ENCODE measurements around the gene FBXL7. TPM values are rescaled to one million over a fixed set of nuclear protein-coding genes. Genes with fewer than 3 reads are reported as not detected.

Gene FBXL7
- total RNA-seq, 4 donors from 2014 or later = 2.1 to 25.6 (median 6.5) TPM

- DNase-seq = no peak
- Histone ChIP-seq H3K9me3 (no peaks in the 10 kb centered on the region), H3K4me1 (no peaks in the 10 kb centered on the region), H3K27ac (no peak overlapping the region), H3K4me3 (no peak overlapping the region), H3K36me3 (no peaks in the 10 kb centered on the region), H3K27me3 (no peaks in the 10 kb centered on the region)
- TF ChIP-seq, protein P1, sequence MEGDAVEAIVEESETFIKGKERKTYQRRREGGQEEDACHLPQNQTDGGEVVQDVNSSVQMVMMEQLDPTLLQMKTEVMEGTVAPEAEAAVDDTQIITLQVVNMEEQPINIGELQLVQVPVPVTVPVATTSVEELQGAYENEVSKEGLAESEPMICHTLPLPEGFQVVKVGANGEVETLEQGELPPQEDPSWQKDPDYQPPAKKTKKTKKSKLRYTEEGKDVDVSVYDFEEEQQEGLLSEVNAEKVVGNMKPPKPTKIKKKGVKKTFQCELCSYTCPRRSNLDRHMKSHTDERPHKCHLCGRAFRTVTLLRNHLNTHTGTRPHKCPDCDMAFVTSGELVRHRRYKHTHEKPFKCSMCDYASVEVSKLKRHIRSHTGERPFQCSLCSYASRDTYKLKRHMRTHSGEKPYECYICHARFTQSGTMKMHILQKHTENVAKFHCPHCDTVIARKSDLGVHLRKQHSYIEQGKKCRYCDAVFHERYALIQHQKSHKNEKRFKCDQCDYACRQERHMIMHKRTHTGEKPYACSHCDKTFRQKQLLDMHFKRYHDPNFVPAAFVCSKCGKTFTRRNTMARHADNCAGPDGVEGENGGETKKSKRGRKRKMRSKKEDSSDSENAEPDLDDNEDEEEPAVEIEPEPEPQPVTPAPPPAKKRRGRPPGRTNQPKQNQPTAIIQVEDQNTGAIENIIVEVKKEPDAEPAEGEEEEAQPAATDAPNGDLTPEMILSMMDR (IDR thresholded peaks at IDR 0.05) = no peak
- no peak for TF ChIP-seq POLR2A (IDR thresholded peaks at IDR 0.05)
Measured at GRCh38 chr5:15683332-15683731, 183.4 kb downstream of the FBXL7 start.

- no peak for DNase-seq
- H3K4me3 ChIP-seq = no peak overlapping the region
- TF ChIP-seq, protein P1 (IDR thresholded peaks at IDR 0.05) = no peak
- H3K4me1 ChIP-seq = no peaks in the 10 kb centered on the region
- no peaks in the 10 kb centered on the region for H3K27me3 ChIP-seq
- H3K36me3 ChIP-seq = no peaks in the 10 kb centered on the region
- H3K9me3 ChIP-seq = no peaks in the 10 kb centered on the region
- H3K27ac ChIP-seq = no peak overlapping the region
Measured at GRCh38 chr5:15687401-15687800, 187.4 kb downstream of the FBXL7 start.

DNA sequence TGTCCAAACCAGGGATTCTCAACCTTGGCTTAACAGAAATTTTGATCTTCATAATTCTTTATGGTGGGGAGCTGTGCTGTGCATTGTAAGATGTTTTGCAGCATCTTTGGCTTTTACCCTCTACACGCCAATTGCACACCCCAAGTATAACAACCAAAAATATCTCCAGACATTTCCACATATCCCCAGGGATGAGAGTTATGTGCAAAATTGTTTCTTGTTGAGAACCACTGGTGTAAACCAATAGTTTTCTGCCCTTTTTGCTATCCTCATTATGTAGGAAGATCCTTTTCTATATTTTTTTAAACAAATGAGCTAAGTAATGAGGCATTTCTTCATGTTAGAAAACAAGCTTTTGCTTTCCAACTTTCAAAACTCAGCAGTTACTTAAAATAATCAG is 189.9 kb downstream of the FBXL7 start:
- DNase-seq = no peak
- no peaks in the 10 kb centered on the region for H3K9me3 ChIP-seq
- no peak overlapping the region for H3K27ac ChIP-seq
- H3K27me3 ChIP-seq = no peaks in the 10 kb centered on the region
- H3K4me3 ChIP-seq = no peak overlapping the region
- TF ChIP-seq POLR2A (IDR thresholded peaks at IDR 0.05) = no peak
- TF ChIP-seq, protein P1 (IDR thresholded peaks at IDR 0.05) = no peak
- H3K4me1 ChIP-seq = no peaks in the 10 kb centered on the region
- H3K36me3 ChIP-seq = no peaks in the 10 kb centered on the region

GRCh38 chr5:15690611-15691010 is 190.6 kb downstream of the FBXL7 start:
- H3K27ac ChIP-seq = no peak overlapping the region
- no peaks in the 10 kb centered on the region for H3K9me3 ChIP-seq
- no peaks in the 10 kb centered on the region for H3K36me3 ChIP-seq
- TF ChIP-seq POLR2A (IDR thresholded peaks at IDR 0.05) = no peak
- TF ChIP-seq, protein P1 (IDR thresholded peaks at IDR 0.05) = no peak
- no peaks in the 10 kb centered on the region for H3K4me1 ChIP-seq
- no peak for DNase-seq
- no peak overlapping the region for H3K4me3 ChIP-seq
- no peaks in the 10 kb centered on the region for H3K27me3 ChIP-seq

DNA sequence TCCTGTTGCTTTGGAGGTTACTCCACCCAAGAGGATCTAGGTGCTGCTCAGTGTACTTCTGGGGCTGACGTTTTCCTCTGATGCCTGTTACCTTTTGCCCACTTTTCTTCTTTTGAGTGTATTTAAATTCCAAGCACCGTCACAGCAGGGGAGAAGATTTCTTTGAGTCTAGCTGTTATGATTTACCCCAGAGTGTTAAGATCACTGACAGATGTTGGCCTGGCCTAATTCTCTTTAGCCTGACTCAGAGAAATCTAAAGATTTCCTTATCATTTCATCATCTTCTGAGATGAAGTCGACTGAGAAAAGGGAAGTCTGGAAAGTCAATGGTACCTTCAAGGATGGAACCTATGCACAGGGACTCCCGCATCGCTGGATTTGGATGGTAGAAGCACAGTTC is 191.5 kb downstream of the FBXL7 start:
- H3K27ac ChIP-seq = no peak overlapping the region

More for the DNA sequence above, 191.5 kb downstream of the FBXL7 start:
- DNase-seq = no peak
- H3K9me3 ChIP-seq = no peaks in the 10 kb centered on the region
- no peak for TF ChIP-seq POLR2A (IDR thresholded peaks at IDR 0.05)
- TF ChIP-seq, protein P1 (IDR thresholded peaks at IDR 0.05) = no peak
- H3K27me3 ChIP-seq = no peaks in the 10 kb centered on the region
- no peaks in the 10 kb centered on the region for H3K36me3 ChIP-seq
- no peaks in the 10 kb centered on the region for H3K4me1 ChIP-seq
- no peak overlapping the region for H3K4me3 ChIP-seq
